Left lobe of liver (tissue), 2 donors: Measurements from ENCODE around the gene ITGB7. TPM values are rescaled to one million over a fixed set of nuclear protein-coding genes. Genes with fewer than 3 reads are reported as not detected.
A peak's percentile ranks its signal among the peaks of the same experiment; 100 is the strongest.
"Not testable (repeated sequence)": the region's sequence is repeated elsewhere in the genome, so short reads cannot be mapped to it uniquely, and the experiment has no call there.

Source experiments
- ATAC-seq: fragments of 200-7000 bp; cut with Tn5 transposase; one replicate; pipeline ENCODE4 v1.9.1; 2020; ENCODE audit warnings: mild to moderate bottlenecking, moderate library complexity
- DNase-seq: peaks from one replicate; pipeline ENCODE4 v3.0.0-alpha.2; 2020; ENCODE audit warnings: low spot score
- total RNA-seq: library from RNA; stranded (reverse); gene quantifications from one replicate; pipeline ENCODE4 v1.2.1, GENCODE V29; 2021
- donor health status: DM: no; HTN: no; CAD: no; lungs with moderate emphysema.
- donor health status: DM: no; HTN: yes; CAD: no.

The ITGB7 gene
- total RNA-seq, 1 donor from 2014 or later: 8.6 TPM

DNA sequence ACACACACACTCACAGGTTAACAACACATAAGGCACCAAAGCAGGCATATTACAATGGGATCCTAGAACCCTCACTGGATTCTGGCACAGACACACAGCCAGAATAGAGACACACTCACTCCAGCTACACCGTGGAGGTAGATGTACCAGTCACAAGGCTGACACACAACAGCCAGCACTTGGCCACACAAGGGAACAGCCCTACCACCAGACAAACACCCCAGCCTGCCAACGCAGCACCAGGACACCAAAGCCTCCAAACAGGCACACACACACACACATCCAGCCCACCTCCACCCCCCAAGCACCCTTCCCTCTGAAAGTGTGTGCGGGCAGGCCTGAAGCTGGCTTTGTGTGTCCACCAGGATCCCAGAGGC, 10.9 kb upstream of the ITGB7 start:
- DNase-seq: no peak
- ATAC-seq: no peak

GRCh38 chr12:53217051-53217930, 10.2 kb upstream of the ITGB7 start:
- DNase-seq: no peak
- ATAC-seq: no peak

- no peak for ATAC-seq
- no peak for DNase-seq
Observed at GRCh38 chr12:53215497-53215896, 8.4 kb upstream of the ITGB7 start.

DNA sequence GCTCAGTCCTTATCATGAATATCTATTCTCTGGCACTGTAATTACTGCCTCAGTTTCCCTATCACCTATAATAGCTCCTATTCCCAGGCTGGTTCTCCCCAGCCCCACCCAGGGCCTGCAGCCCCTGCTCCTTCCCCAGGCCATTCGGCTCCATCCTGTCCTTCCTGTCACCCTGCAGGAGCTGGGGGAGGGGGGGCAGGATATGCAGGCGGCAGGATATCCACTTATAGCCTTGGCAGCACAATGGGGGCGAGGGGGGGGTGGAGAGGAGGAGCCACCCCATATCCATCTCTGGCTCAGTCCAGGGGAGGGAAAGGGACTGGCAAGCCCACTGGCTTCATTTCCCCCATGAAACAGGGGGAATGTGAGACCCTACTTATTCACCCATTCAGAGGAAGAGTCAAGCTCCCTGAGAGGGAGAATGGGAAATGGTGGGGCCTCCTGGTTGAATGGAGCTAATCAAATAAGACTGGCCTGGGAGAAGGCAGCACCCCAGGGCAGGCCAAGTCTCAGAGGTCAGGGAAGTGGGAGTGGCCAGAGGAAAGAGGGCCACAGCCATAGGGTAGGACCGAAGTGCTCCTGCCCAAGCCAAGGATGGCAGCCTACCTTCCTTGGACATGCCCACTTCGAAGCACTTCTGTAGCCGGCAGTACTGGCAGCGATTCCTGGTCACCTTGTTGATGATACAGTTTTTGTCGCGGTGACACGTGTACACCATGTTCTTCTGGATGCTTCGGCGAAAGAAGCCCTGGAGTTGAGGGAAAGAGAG, 7.8 kb upstream of the ITGB7 start:
- DNase-seq (no peak), ATAC-seq (peak; percentile 47)

- DNase-seq: no peak
- no peak for ATAC-seq
Observed at GRCh38 chr12:53214221-53214620, 7.2 kb upstream of the ITGB7 start.

GRCh38 chr12:53213348-53213747, 6.3 kb upstream of the ITGB7 start:
- ATAC-seq (peak; percentile 90), DNase-seq (peak; percentile 84)

DNA sequence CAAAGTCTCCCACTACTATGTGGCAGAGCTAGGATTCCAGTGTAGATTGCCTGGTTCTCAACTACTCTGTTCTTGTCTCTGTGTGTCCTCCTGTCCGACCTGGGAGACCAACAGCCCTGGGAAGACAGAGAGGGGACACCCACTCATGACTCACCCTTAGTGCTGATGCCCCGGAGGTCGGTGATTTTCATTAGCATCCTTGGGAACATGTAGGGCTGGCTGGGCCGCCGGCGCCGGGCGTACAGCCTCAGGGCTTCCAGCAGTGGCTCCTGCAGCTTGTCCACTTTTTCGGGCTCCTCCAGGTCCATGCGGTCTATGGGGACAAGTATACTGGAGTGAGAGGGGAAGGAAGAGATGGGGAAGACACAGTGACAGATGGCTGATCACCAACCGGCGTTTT, 5.9 kb upstream of the ITGB7 start:
- DNase-seq: no peak
- no peak for ATAC-seq

- DNase-seq (no peak), ATAC-seq (no peak)
Observed at GRCh38 chr12:53211476-53212381, 4.7 kb upstream of the ITGB7 start.

GRCh38 chr12:53210843-53211242, 3.8 kb upstream of the ITGB7 start:
- ATAC-seq (no peak), DNase-seq (no peak)

- ATAC-seq: peak; percentile 20
- DNase-seq: no peak
Observed at GRCh38 chr12:53208877-53209463, 1.9 kb upstream of the ITGB7 start.

- DNase-seq (no peak), ATAC-seq (no peak)
Observed at GRCh38 chr12:53208435-53208834, 1.4 kb upstream of the ITGB7 start.

GRCh38 chr12:53205747-53206419, 1.2 kb downstream of the ITGB7 start:
- no peak for DNase-seq
- no peak for ATAC-seq

- DNase-seq (no peak), ATAC-seq (no peak)
Observed at GRCh38 chr12:53204351-53204750, 2.7 kb downstream of the ITGB7 start.

DNA sequence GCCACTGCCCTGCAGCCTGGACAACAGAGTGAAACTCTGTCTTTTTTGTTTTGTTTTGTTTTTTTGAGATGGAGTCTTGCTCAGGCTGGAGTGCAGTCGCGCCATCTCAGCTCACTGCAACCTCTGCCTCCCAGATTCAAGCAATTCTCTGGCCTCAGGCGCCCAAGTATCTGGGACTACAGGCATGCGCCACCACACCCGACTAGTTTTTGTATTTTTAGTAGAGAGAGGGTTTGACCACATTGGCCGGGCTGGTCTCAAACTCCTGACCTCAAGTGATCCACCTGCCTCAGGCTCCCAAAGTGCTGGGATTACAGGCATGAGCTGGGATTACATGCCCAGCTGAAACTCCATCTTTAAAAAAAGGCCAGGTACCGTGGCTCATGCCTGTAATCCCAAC, 4.7 kb downstream of the ITGB7 start:
- DNase-seq: not testable (repeated sequence)

GRCh38 chr12:53201639-53202038, 5.4 kb downstream of the ITGB7 start:
- no peak for DNase-seq
- ATAC-seq: no peak

More for the DNA sequence above, 4.7 kb downstream of the ITGB7 start:
- not testable (repeated sequence) for ATAC-seq

DNA sequence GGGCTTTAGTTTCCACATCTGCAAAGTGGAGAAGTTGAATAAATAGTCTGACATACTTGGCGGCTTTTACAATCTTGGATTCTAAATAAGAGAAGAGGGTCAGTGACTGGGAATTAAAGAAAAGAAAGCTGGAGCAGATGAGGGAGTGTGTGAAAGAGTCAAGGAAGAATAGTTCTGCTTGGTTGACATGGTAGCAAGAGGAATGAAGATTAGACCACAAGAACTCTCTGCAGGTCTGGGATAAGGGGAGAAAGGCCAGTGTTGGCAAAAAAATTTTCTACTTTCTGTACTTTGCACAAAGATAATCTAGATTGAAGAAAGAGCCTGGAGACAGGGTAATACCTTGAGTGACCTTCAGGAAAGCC, 5.9 kb downstream of the ITGB7 start:
- ATAC-seq (no peak), DNase-seq (no peak)

GRCh38 chr12:53200458-53201176, 6.4 kb downstream of the ITGB7 start:
- ATAC-seq: no peak

GRCh38 chr12:53200107-53200457, 7.0 kb downstream of the ITGB7 start:
- no peak for DNase-seq
- no peak for ATAC-seq

More at GRCh38 chr12:53200458-53201176, 6.4 kb downstream of the ITGB7 start:
- DNase-seq: no peak

DNA sequence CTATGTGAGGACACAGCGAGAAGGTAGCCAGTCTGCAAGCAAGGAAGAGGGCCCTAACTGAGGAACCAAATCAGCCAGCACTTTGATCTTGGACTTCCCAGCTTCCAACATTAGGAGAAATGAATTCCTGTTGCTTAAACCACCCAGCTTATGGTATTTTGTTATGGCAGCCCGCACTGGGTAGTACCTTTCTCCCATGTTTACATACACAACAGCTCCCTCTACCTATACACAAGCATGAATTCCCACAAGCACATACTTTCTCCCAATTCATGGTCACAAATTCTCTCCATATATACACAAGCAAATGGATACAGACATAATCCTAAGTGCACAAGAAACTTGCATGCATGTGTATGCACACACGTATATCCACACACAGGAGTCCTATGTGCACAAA, 7.4 kb downstream of the ITGB7 start:
- DNase-seq (no peak), ATAC-seq (no peak)
